NCI-H345 (cell line): Measurements from ENCODE around the gene SHMT1.

Experiments
- DNase-seq: peaks from one replicate; lab custom pipeline; 2025; lab: John Stamatoyannopoulos, UW

SHMT1 gene

DNA sequence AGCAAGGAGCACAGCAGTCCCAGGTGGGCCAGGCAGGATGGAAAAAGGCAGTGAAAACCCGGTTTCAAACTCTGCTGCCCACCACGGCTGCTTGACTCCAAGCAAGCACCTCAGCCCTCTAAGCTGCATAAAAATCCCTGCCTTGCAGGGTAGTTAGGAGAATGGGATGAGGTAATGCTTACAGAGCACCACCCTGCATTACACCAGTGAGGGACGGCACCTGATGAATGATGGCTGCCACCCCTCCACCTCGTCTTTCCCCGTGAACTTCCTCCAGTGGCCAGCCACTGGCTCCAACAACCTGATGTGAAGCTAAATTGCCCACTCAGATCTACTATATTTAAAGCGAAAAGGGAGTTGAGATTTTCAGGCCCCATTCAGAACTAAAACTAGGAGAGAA, 81.6 kb downstream of the SHMT1 start:
- DNase-seq: no peak

DNA sequence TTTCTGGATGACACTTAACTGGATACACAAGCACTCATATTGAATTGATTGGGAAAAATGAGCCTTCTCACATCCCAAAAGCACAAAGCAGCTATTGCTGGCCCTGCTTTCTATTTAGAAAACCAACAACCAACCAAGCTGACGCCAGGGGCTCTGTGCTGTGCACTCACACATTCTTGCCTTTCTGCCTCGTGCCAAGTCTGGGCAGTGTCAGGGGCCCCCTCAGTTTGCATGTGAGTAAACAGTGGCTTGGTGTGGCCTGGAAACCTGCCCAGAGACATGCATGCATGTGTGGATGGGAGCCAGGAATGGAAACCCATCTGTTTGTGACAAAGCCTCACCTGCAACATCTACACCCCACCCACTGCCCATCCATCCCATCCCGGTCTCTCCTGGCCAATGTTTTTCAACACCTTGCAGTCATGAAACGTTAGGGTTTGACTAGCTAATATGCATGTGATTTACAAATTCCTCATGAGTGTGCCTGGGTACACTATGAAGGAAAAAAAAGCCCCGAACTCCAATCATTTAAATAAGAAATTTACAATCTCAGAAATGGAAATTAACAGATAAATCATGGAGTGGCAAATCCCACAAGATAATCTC, 82.5 kb downstream of the SHMT1 start:
- peak; percentile 87 for DNase-seq

DNA sequence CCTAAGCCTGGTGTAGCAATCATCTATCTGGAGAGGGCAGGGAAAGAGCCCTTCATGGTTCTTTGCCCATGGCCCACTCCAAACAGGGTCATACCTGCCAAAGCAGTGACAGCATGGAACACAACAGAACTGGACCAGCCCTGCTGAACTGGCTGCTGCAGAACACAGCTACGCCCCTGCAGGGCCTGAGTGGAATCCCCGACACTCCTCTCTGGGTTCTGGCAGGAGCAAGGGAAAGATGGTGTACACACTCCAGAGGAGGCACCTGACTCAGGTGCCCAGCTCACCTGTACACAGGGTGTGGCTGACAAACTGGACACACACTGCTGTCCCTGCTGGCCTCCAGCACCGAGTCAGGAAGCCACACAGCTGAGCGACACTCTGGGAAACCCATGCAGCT, 83.1 kb downstream of the SHMT1 start:
- no peak for DNase-seq

DNA sequence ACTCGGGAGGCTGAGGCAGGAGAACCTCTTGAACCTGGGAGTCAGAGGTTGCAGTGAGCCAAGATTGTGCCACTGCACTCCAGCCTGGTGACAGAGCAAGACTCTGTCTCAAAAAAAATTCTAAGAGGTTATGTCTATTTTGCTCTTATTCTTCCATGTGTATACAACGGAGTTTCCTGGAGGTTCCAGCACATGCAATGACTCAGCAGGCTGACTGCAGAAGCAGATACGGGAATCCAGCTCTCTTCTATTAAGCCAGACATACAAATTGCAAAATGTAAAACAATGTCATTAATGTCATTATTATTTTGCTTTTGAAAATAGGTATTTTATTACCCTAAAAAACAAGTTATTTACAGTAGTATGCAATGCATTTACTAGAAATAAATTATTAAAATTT, 84.5 kb downstream of the SHMT1 start:
- no peak for DNase-seq
